HL-60 (cell line): Measurements from ENCODE around the gene TSPAN6.

Experiments
- DNase-seq, 2 experiments: peaks; one replicate each; pipeline ENCODE4 v3.0.0-alpha.2; 2010 to 2020; ENCODE audit warnings: low read depth in 1 of 2, low spot score in 1 of 2
- H3K27ac ChIP-seq: fragments of 250-450 bp; sonication (Bioruptor Pico); replicated peaks from 2 replicates; pipeline ENCODE4 v1.5.1; 2020; ENCODE audit warnings: mild to moderate bottlenecking, moderate library complexity
- H3K27me3 ChIP-seq: fragments of 250-450 bp; sonication (Bioruptor Pico); 2 replicates; pipeline ENCODE4 v1.5.1; 2021; ENCODE audit warnings: mild to moderate bottlenecking, moderate library complexity; ENCODE audit not compliant: insufficient read depth, poor library complexity, severe bottlenecking
- H3K4me3 ChIP-seq: replicated peaks from 2 replicates; pipeline ENCODE4 v1.5.1; 2011; ENCODE audit warnings: mild to moderate bottlenecking, control low read depth, low read length; ENCODE audit not compliant: insufficient read depth
- GABPA ChIP-seq: IDR thresholded peaks from 2 replicates; pipeline ENCODE4 v1.6.1; 2012; ENCODE audit warnings: low read depth
- POLR2AphosphoS5 ChIP-seq: IDR thresholded peaks from 2 replicates; pipeline ENCODE4 v1.6.1; 2012; ENCODE audit warnings: low read depth
- SPI1 ChIP-seq: IDR thresholded peaks from 2 replicates; pipeline ENCODE4 v1.6.1; 2012; ENCODE audit warnings: low read depth, mild to moderate bottlenecking, borderline replicate concordance
- TF ChIP-seq, protein P1 (sequence below): IDR thresholded peaks from one replicate; pipeline ENCODE4 v1.5.1; 2011; ENCODE audit warnings: low read length, control low read depth, inconsistent platforms; ENCODE audit not compliant: insufficient read depth
- TF ChIP-seq, protein P2 (sequence below): IDR thresholded peaks from 2 replicates; pipeline ENCODE4 v1.6.1; 2012; ENCODE audit warnings: low read depth; ENCODE audit not compliant: insufficient replicate concordance

Gene TSPAN6

DNA sequence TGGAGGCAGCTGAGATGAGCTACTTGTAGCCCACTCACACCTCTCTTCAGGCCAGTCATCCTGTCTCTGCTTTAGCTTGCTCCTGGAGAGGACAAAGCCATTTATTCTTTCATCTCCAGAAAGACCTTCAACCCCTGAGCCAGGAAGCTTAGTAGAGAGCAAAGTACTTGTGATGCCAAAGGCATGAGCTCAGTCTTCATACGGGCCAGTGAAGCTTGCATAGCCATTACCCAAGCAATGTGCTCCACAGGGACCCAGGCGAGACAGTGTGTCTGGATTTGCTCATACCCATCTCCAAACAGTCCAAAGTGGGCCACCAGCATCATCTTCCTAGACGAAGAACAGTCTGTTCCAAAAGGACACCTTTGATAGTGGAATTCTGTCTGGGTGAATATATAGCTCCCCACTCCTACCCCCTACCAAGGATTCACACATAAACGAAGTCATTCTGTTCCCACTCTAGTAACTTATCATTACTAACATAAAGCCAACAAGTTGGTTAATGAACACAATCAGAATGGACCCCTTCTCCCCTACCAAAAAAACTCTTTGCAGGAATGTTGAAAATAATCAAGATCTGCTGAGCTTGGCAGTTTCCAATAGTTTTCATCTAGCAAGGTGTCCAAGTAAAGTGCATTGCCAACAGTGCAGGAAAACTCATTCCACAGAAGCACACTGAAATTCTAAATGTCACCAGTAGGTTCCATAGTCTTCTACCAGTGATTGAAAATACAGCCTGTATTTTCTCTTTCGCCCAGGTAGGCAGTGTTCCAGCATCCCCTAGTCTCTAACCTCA, 45.2 kb downstream of the TSPAN6 start:
- H3K27ac ChIP-seq = no peak overlapping the region
- no peak for DNase-seq
- H3K27me3 ChIP-seq = no peaks in the 10 kb centered on the region
- H3K4me3 ChIP-seq = no peak overlapping the region
- TF ChIP-seq POLR2AphosphoS5 (no peak), GABPA (no peak), SPI1 (no peak)
- TF ChIP-seq, protein P1, sequence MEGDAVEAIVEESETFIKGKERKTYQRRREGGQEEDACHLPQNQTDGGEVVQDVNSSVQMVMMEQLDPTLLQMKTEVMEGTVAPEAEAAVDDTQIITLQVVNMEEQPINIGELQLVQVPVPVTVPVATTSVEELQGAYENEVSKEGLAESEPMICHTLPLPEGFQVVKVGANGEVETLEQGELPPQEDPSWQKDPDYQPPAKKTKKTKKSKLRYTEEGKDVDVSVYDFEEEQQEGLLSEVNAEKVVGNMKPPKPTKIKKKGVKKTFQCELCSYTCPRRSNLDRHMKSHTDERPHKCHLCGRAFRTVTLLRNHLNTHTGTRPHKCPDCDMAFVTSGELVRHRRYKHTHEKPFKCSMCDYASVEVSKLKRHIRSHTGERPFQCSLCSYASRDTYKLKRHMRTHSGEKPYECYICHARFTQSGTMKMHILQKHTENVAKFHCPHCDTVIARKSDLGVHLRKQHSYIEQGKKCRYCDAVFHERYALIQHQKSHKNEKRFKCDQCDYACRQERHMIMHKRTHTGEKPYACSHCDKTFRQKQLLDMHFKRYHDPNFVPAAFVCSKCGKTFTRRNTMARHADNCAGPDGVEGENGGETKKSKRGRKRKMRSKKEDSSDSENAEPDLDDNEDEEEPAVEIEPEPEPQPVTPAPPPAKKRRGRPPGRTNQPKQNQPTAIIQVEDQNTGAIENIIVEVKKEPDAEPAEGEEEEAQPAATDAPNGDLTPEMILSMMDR = no peak
- TF ChIP-seq, protein P2, sequence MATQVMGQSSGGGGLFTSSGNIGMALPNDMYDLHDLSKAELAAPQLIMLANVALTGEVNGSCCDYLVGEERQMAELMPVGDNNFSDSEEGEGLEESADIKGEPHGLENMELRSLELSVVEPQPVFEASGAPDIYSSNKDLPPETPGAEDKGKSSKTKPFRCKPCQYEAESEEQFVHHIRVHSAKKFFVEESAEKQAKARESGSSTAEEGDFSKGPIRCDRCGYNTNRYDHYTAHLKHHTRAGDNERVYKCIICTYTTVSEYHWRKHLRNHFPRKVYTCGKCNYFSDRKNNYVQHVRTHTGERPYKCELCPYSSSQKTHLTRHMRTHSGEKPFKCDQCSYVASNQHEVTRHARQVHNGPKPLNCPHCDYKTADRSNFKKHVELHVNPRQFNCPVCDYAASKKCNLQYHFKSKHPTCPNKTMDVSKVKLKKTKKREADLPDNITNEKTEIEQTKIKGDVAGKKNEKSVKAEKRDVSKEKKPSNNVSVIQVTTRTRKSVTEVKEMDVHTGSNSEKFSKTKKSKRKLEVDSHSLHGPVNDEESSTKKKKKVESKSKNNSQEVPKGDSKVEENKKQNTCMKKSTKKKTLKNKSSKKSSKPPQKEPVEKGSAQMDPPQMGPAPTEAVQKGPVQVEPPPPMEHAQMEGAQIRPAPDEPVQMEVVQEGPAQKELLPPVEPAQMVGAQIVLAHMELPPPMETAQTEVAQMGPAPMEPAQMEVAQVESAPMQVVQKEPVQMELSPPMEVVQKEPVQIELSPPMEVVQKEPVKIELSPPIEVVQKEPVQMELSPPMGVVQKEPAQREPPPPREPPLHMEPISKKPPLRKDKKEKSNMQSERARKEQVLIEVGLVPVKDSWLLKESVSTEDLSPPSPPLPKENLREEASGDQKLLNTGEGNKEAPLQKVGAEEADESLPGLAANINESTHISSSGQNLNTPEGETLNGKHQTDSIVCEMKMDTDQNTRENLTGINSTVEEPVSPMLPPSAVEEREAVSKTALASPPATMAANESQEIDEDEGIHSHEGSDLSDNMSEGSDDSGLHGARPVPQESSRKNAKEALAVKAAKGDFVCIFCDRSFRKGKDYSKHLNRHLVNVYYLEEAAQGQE = no peak

DNA sequence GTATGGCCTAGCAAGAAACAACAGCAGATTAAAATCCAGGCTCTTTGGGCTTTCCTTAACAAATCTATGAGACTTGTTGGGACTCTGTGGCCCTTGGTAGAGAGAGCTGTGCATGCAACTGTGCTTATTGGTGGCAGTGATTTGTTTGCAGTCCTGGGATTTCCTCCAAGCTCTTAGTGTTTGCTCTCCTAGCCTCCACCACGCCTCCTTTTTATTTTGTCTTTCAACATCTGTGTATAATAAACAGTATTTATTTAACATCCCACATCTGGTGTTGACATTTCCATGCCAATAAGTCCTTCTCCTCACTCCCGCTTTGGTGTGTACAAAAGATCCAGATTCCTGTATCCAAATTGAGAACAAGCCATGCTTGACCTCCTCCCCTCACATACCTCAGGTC, 48.7 kb downstream of the TSPAN6 start:
- Histone ChIP-seq H3K4me3 (no peak overlapping the region), H3K27me3 (peaks cover 3% of the 10 kb centered on the region), H3K27ac (no peak overlapping the region)
- no peak for TF ChIP-seq SPI1
- TF ChIP-seq, protein P1 = no peak
- TF ChIP-seq, protein P2 = no peak
- TF ChIP-seq POLR2AphosphoS5 = no peak
- no peak for TF ChIP-seq GABPA
- no peak for DNase-seq

DNA sequence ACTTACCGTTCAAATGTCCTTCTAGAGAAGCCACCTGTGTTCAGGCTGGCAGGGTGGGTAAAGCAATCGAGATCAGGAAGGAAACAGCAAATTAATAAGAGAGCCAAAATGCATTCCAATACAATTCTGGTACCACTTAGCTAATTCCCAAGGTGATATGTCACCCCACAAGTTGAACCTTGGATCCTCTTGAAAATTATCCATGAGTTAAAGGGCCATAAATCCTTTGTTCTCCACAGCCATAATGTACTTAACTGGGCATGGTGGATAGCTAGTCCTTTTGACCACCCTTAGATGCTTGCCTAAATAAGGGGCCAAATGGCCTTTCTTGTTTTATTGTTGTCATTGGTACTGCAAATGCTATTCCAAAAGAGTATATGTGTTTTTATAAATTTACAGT, 49.9 kb downstream of the TSPAN6 start:
- TF ChIP-seq, protein P1 = no peak
- TF ChIP-seq SPI1 (no peak), GABPA (no peak), POLR2AphosphoS5 (no peak)
- TF ChIP-seq, protein P2 = no peak
- no peak for DNase-seq
- peaks cover 3% of the 10 kb centered on the region for H3K27me3 ChIP-seq

More for the DNA sequence above, 49.9 kb downstream of the TSPAN6 start:
- no peak overlapping the region for H3K4me3 ChIP-seq
- no peak overlapping the region for H3K27ac ChIP-seq
